IPS-15b (cell line): ENCODE results near the gene CRNKL1.

Experiments used
- H3K27me3 ChIP-seq: one replicate; pipeline ENCODE4 v1.6.1; 2013; ENCODE audit warnings: low read length; ENCODE audit not compliant: control insufficient read depth, insufficient read depth
- H3K36me3 ChIP-seq: one replicate; pipeline ENCODE4 v1.6.1; 2013; ENCODE audit warnings: low read length; ENCODE audit not compliant: control insufficient read depth, insufficient read depth
- H3K4me1 ChIP-seq: one replicate; pipeline ENCODE4 v1.6.1; 2013; ENCODE audit warnings: mild to moderate bottlenecking, low read length; ENCODE audit not compliant: control insufficient read depth, insufficient read depth
- H3K4me3 ChIP-seq: one replicate; pipeline ENCODE4 v1.5.1; 2013; ENCODE audit warnings: low read depth, low read length
- H3K9ac ChIP-seq: one replicate; pipeline ENCODE4 v1.6.1; 2013; ENCODE audit warnings: low read depth, mild to moderate bottlenecking, low read length
- H3K9me3 ChIP-seq: one replicate; pipeline ENCODE4 v1.6.1; 2013; ENCODE audit warnings: mild to moderate bottlenecking, low read length; ENCODE audit not compliant: control insufficient read depth, insufficient read depth

The CRNKL1 gene

GRCh38 chr20:20003031-20003954 lies 49.0 kb downstream of the CRNKL1 start:
- Histone ChIP-seq H3K9ac (no peak overlapping the region), H3K9me3 (no peaks in the 10 kb centered on the region), H3K4me3 (no peak overlapping the region), H3K36me3 (no peaks in the 10 kb centered on the region), H3K4me1 (peaks cover 6% of the 10 kb centered on the region), H3K27me3 (no peaks in the 10 kb centered on the region)

- Histone ChIP-seq H3K27me3 (no peaks in the 10 kb centered on the region), H3K4me1 (peaks cover 6% of the 10 kb centered on the region), H3K9ac (no peak overlapping the region), H3K36me3 (no peaks in the 10 kb centered on the region), H3K4me3 (no peak overlapping the region), H3K9me3 (no peaks in the 10 kb centered on the region)
These were observed 49.9 kb downstream of the CRNKL1 start for GRCh38 chr20:20002101-20002998.

- Histone ChIP-seq H3K27me3 (no peaks in the 10 kb centered on the region), H3K36me3 (no peaks in the 10 kb centered on the region), H3K4me1 (peaks cover 6% of the 10 kb centered on the region), H3K9ac (no peak overlapping the region), H3K4me3 (no peak overlapping the region), H3K9me3 (no peaks in the 10 kb centered on the region)
These were observed 51.9 kb downstream of the CRNKL1 start for GRCh38 chr20:20000211-20000968.

- no peaks in the 10 kb centered on the region for H3K36me3 ChIP-seq
- H3K9ac ChIP-seq, result no peak overlapping the region
- no peaks in the 10 kb centered on the region for H3K9me3 ChIP-seq
- no peaks in the 10 kb centered on the region for H3K27me3 ChIP-seq
- H3K4me1 ChIP-seq, result peaks cover 6% of the 10 kb centered on the region
- H3K4me3 ChIP-seq, result no peak overlapping the region
These were observed 53.1 kb downstream of the CRNKL1 start for GRCh38 chr20:19998990-19999705.

- Histone ChIP-seq H3K4me1 (peaks cover 13% of the 10 kb centered on the region), H3K9me3 (no peaks in the 10 kb centered on the region), H3K36me3 (no peaks in the 10 kb centered on the region), H3K27me3 (no peaks in the 10 kb centered on the region), H3K9ac (no peak overlapping the region), H3K4me3 (no peak overlapping the region)
These were observed 55.3 kb downstream of the CRNKL1 start for GRCh38 chr20:19996917-19997316.

- Histone ChIP-seq H3K4me3 (no peak overlapping the region), H3K27me3 (no peaks in the 10 kb centered on the region), H3K9ac (no peak overlapping the region), H3K36me3 (no peaks in the 10 kb centered on the region), H3K9me3 (no peaks in the 10 kb centered on the region), H3K4me1 (peaks cover 15% of the 10 kb centered on the region)
These were observed 56.0 kb downstream of the CRNKL1 start for GRCh38 chr20:19996222-19996621.

- Histone ChIP-seq H3K36me3 (no peaks in the 10 kb centered on the region), H3K4me3 (no peak overlapping the region), H3K4me1 (peaks cover 17% of the 10 kb centered on the region), H3K9ac (no peak overlapping the region), H3K27me3 (no peaks in the 10 kb centered on the region), H3K9me3 (no peaks in the 10 kb centered on the region)
These were observed 56.9 kb downstream of the CRNKL1 start for GRCh38 chr20:19995220-19995863.

GRCh38 chr20:19993958-19994669 lies 58.2 kb downstream of the CRNKL1 start:
- Histone ChIP-seq H3K9ac (no peak overlapping the region), H3K36me3 (no peaks in the 10 kb centered on the region), H3K9me3 (no peaks in the 10 kb centered on the region), H3K4me3 (no peak overlapping the region), H3K27me3 (no peaks in the 10 kb centered on the region), H3K4me1 (peaks cover 17% of the 10 kb centered on the region)

GRCh38 chr20:19992996-19993908 lies 59.0 kb downstream of the CRNKL1 start:
- Histone ChIP-seq H3K36me3 (no peaks in the 10 kb centered on the region), H3K9me3 (no peaks in the 10 kb centered on the region), H3K9ac (no peak overlapping the region), H3K27me3 (no peaks in the 10 kb centered on the region), H3K4me3 (no peak overlapping the region), H3K4me1 (peaks cover 17% of the 10 kb centered on the region)
